Embryonic facial prominence (tissue), 1 donor: ENCODE measurements around the gene COQ9.
"Not testable (repeated sequence)": the region's sequence is repeated elsewhere in the genome, so short reads cannot be mapped to it uniquely, and the experiment has no call there.

ENCODE experiments used
- DNase-seq: peaks from one replicate; pipeline ENCODE4 v3.0.0-alpha.2; 2016; ENCODE audit errors: extremely low spot score

Gene COQ9

GRCh38 chr16:57485916-57486857 is 38.9 kb downstream of the COQ9 start, which contains the start of gene DOK4:
Gene DOK4, minus strand, starts transcription at chr16:57486493. Its CDS starts 6,986 bp downstream, at chr16:57479507.
- peak; percentile 46 for DNase-seq

- DNase-seq: no peak
Measured at GRCh38 chr16:57486858-57487834, 39.9 kb downstream of the COQ9 start.

GRCh38 chr16:57489229-57489628 is 42.0 kb downstream of the COQ9 start:
- no peak for DNase-seq

GRCh38 chr16:57493767-57494166 is 46.5 kb downstream of the COQ9 start:
- no peak for DNase-seq

GRCh38 chr16:57497121-57497520 is 49.8 kb downstream of the COQ9 start:
- DNase-seq: no peak

- no peak for DNase-seq
Measured at GRCh38 chr16:57498031-57498430, 50.8 kb downstream of the COQ9 start.

- not testable (repeated sequence) for DNase-seq
Measured at GRCh38 chr16:57499941-57500340, 52.7 kb downstream of the COQ9 start.

- no peak for DNase-seq
Measured at GRCh38 chr16:57500578-57501111, 53.4 kb downstream of the COQ9 start.

GRCh38 chr16:57501492-57501891 is 54.2 kb downstream of the COQ9 start:
- DNase-seq: no peak

- no peak for DNase-seq
Measured at GRCh38 chr16:57502048-57502775, 54.9 kb downstream of the COQ9 start.

- no peak for DNase-seq
Measured at GRCh38 chr16:57503366-57503765, 56.1 kb downstream of the COQ9 start.

- DNase-seq: no peak
Measured at GRCh38 chr16:57504001-57504400, 56.7 kb downstream of the COQ9 start.

GRCh38 chr16:57504491-57504890 is 57.2 kb downstream of the COQ9 start:
- no peak for DNase-seq

- no peak for DNase-seq
Measured at GRCh38 chr16:57505169-57505568, 57.9 kb downstream of the COQ9 start.

GRCh38 chr16:57507136-57508034 is 60.1 kb downstream of the COQ9 start:
- no peak for DNase-seq

GRCh38 chr16:57508035-57508425 is 60.8 kb downstream of the COQ9 start:
- DNase-seq: no peak

GRCh38 chr16:57509231-57509923 is 62.1 kb downstream of the COQ9 start:
- no peak for DNase-seq

GRCh38 chr16:57510016-57510871 is 63.0 kb downstream of the COQ9 start:
- DNase-seq: no peak
